DMS153 (cell line): Measurements from ENCODE around the gene NPB.
A peak's percentile ranks its signal among the peaks of the same experiment; 100 is the strongest.

ENCODE experiments used
- DNase-seq: peaks from one replicate; lab custom pipeline; 2025; lab: John Stamatoyannopoulos, UW

NPB gene

GRCh38 chr17:81869221-81870130 lies 32.6 kb upstream of the NPB start:
- no peak for DNase-seq

- DNase-seq = no peak
Measured at GRCh38 chr17:81870131-81870980, 31.7 kb upstream of the NPB start.

- DNase-seq = no peak
Measured at GRCh38 chr17:81870981-81871386, 31.1 kb upstream of the NPB start, which contains the start of gene ARHGDIA. ARHGDIA (minus strand) TSS chr17:81871337; CDS start chr17:81869930, 1,407 bp downstream.

GRCh38 chr17:81871387-81872230 lies 30.4 kb upstream of the NPB start:
- DNase-seq = peak; percentile 71

DNA sequence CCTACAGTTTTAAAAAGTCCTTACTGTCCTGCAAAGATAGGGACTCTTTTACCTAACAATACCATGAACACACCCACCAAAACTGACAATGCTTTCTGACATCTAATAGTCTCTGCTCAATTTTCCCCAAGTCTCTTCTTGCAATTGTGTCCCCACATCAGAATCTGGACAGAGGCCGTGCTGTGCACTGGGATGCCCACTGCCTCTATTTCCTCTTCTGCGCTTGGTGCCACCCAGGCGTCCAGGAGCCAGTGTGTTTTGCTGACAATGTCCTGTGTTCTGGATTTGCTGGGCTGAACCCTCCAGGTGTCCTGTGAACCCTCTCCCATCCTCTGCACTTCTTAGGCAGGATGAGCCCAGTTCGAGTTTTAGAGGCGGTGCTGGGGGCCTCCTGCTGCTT lies 24.5 kb upstream of the NPB start:
- DNase-seq = no peak

DNA sequence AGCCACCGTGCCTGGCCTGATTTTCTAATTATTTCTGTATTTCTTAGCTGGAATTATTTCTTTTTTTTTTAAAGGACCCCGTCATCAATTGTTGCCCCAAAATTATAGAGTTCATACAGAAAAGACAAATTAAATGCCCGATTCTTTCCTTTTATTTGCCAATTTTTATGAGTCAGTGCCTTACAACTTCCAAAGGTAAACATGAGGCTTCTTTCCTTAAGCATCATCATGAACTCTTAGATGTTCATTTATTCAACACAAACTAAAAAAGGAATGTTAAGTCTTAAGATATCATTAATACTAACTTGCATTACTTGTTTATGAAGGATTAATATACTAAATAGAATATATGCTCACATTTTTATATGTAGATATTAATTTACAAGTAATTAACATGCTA lies 23.7 kb upstream of the NPB start:
- no peak for DNase-seq

- no peak for DNase-seq
Measured at GRCh38 chr17:81879121-81879520, 22.9 kb upstream of the NPB start.

GRCh38 chr17:81884520-81884919 lies 17.5 kb upstream of the NPB start:
- DNase-seq = no peak

DNA sequence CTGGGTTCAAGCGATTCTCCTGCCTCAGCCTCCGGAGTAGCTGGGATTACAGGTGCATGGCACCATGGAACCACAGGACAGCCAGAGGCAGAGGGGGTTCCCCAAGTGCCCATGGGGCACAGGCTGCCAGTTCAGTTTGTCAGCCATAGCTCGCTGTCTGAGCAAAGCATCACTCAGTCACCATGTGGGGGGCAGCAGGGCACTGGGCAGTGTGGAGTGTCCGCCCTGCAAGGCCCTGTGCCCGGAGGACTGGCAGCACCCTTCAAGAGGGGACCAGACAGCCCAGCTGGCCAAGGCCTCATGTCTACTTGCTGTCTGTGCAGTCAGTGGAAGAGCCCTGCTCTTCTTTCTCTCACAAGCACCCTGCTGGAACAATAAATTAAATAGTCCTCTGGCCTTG lies 17.1 kb upstream of the NPB start:
- DNase-seq = no peak

DNA sequence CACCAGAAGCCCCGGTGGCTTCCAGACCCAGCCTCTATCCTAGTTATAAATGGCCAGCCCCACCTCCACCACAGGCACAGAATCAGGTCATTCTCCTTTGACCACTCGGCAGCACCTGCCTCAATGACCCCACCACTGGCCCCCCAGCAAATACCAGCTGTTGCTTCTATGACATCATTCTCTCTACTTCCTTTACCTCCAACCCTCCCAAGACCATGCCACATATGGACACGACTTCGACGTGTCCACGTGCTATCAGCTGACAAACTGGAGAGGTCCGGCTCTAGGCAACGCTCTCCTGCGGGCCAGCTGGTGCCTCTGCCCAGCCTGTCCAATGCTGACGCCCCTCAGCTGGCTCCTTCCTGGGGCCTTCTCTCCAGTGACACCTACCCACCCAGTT lies 16.6 kb upstream of the NPB start:
- DNase-seq = no peak

- no peak for DNase-seq
Measured at GRCh38 chr17:81885869-81886548, 16.0 kb upstream of the NPB start.

DNA sequence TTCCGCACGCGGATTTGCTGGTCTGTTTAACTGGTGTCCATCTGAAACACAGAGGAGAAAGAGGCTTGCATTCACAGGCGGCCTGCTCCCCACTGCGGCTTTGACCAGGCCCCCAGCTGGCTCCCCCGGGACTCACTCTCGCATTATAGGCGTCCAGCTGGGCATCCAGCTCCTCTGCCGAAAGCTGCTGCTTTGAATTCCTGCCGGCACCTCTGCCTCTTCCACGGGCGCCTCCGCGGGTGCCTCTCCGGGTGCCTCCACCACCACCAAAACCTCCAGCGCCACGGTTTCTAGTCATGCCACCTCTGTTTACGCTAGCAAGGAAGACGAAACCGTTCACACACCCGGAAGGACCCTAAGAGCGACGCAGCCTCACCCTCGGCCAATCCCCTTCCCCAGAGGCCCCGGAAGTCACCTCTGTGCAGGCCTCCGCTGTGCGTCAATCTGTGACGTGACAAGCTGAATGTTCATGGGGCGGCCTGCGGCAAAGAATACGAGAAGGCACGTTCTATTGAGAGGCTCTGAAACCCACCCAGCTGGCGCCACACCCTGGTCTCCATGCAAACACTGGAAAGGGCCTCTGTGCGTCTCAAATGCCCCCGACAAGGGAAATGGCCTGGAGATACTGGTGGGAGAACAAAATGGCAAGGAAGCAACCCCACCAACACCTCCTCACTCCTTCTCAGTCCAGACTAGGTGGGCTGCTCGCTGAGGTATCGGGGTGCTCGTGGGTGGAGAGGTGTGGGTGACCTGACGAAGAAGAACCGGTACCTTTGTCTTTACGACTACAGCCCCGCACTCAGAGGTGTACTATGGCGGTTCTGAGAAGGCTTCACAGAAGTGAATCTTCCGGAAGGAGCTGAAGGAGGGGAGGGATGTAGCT lies 13.7 kb upstream of the NPB start:
- DNase-seq = no peak

DNA sequence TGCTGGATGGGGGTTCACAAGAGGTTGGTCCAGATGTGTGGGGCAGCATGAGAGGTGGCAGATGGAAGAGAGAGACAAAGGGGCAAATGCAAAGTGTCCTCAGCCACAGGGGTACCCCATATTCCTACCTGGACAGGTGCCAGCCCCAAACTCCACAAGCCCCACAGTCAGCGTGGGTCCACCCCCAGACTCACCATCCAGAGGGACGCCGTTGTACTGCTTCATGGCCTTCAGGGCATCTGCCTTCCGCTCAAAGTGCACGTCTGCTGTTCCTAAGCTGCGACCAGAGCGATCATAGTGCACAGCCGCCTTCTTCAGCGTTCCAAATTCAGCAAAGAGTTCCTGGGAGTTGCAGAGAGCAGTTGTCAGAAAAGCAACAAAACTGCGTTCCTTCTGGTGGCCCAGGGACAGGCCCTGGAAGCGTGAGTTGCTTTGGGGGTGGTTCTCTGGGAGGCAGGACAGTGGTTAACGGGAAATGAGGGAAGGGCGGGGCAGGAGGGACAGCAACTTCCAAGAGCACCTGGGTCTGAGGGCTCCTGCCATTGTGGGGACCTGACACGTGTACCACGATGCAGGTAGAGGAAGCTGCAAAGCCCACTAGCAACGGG lies 12.9 kb upstream of the NPB start:
- no peak for DNase-seq

- DNase-seq = no peak
Measured at GRCh38 chr17:81889602-81890001, 12.4 kb upstream of the NPB start.

DNA sequence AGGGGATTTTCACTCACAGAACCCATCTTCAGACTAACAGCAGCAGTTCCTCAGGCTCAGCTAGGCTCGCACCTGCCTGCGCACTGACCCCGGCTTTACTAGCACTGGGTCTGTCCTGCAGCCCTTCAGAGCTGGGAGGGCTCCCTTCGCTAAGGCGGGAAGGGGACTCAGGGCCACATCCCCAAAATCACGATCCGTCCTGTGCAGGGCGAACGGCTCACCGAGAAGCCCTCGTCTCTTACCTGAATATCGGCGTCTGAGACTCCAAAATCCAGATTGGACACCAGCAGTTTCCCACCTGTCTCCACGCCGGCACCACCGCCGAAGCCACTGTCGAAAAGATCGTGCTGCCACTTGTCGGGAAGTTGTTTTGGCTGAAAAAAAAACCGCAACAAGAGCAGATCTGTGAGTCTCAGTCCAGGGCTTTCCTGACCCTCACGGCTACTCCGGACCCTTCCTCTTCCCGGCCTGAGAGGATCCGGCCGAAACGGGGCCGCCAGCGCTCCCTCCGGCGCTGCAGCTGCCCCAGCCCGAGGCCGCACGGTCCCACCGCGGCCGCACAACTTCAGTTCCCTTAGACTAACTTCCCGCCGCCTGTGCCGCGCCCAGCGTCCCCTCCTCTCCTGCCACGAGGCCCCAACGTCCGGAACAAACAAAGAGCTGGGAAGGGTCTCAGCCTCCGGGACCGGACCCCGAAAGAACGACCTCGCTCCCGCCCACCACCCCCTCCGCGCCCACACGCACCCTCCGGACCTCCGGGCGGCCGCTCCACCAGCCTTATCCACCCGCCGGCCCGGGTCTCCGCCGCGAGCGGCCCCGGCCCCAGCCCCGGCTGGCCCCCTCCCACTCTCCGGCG lies 11.4 kb upstream of the NPB start:
- DNase-seq = no peak

DNA sequence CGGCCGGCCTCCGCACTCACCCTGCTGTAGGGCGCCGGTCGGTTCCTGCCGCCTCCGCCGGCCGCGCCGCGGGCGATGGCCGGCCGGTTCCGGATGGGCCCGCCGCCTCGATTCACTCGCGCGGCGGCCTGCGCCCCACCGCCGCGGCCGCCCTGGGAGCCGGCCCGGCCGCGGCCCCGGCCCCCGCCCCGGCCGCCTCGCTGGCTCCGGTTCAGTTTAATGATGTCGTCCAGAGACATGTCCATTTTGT lies 10.8 kb upstream of the NPB start:
- DNase-seq = no peak

DNA sequence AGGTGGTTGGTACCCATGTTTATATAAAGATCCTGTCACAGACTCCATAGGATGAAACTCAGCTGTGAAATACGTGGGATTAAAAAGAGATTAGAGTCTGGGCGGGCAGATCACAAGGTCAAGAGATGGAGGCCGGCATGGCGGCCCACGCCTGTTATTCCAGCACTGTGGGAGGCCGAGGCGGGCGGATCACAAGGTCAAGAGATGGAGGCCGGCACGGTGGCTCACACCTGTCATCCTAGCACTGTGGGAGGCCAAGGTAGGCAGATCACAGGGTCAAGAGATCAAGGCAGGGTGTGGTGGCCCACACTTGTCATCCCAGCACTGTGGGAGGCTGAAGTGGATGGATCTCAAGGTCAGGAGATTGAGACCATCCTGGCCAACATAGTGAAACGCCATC lies 6.6 kb upstream of the NPB start:
- no peak for DNase-seq

- DNase-seq = no peak
Measured at GRCh38 chr17:81898029-81898866, 3.8 kb upstream of the NPB start.
